ENCODE measurements around the gene TCF3. TPM values are rescaled to one million over a fixed set of nuclear protein-coding genes. Genes with fewer than 3 reads are reported as not detected.

The TCF3 gene
- total and polyA plus RNA-seq, 10 of the 15 experiments (the other 5 are each of a cell fraction or from before 2014, with no cell fraction given), result 6.7 to 282 (median 70.7) TPM

DNA sequence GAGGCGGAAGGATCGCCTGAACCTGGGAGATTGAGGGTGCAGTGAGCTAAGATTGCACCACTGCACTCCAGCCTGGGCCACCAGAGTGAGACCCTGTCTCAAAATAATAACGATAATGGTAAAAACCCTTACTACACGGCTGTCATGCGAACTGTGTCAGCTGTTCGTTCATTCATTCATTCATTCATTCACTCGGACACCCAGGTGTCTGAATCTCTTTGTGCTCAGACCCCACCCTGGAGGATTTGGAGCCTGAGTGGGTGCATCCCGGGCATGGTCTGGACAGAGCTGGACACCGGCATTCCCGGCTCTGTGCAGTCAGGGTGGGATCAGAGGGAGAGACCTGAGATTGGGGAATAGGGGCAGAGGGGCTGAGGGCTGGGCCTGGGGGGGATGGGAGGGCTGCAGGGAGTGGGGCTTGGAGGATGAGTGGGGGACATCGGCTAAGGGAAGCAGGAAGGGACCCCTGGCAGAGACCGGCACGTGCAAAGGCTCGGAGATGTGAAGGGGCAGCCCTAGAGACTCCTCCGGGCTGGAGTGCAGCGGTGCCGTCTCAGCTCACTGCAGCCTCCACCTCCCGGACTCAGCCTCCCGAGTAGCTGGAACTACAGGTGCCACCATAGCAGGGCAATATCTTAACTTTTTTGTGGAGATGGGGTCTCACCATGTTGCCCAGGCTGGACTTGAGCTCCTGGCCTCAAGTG, 31.6 kb upstream of the TCF3 start (continued):
- TF ChIP-seq EGR1 (IDR thresholded peaks at IDR 0.05; ENCODE audit: borderline replicate concordance in 1 of 2, low read depth in 2 of 2, low read length in 2 of 2) (no peak), POU2F2 (IDR thresholded peaks at IDR 0.05; ENCODE audit: borderline replicate concordance, low read depth, low read length) (no peak)

DNA sequence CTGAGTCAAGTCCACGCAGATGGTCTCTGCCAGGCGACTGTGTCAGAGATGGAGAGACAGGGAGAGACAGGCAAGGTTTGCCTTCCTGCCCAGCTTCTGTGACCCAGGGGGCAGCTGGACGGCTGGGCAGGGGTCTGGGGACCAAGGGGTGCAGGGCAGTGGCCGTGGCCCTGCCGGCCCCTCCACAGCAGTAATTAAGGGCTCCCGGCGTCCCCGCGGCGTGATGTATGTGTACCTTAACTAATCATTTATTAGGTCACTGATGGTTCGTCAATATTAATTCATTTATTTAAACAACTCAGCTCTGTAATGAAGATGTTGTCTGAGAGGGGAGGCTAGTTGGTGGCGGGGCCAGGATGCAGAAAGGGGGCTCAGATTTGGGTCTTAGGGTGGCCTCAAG, 28.6 kb upstream of the TCF3 start:
- CTCF ChIA-PET, result interaction anchor here (1.1 to 1.6 kb wide), 2 partner anchors 93 to 135 kb away, joined by 3 to 4 read pairs; no protein-coding TSS in a partner anchor
- no peak for ATAC-seq
- no peak for TF ChIP-seq NRF1 (conservative IDR thresholded peaks at IDR 0.05; ENCODE audit: low read depth, low read length)
- TF ChIP-seq, protein P1, sequence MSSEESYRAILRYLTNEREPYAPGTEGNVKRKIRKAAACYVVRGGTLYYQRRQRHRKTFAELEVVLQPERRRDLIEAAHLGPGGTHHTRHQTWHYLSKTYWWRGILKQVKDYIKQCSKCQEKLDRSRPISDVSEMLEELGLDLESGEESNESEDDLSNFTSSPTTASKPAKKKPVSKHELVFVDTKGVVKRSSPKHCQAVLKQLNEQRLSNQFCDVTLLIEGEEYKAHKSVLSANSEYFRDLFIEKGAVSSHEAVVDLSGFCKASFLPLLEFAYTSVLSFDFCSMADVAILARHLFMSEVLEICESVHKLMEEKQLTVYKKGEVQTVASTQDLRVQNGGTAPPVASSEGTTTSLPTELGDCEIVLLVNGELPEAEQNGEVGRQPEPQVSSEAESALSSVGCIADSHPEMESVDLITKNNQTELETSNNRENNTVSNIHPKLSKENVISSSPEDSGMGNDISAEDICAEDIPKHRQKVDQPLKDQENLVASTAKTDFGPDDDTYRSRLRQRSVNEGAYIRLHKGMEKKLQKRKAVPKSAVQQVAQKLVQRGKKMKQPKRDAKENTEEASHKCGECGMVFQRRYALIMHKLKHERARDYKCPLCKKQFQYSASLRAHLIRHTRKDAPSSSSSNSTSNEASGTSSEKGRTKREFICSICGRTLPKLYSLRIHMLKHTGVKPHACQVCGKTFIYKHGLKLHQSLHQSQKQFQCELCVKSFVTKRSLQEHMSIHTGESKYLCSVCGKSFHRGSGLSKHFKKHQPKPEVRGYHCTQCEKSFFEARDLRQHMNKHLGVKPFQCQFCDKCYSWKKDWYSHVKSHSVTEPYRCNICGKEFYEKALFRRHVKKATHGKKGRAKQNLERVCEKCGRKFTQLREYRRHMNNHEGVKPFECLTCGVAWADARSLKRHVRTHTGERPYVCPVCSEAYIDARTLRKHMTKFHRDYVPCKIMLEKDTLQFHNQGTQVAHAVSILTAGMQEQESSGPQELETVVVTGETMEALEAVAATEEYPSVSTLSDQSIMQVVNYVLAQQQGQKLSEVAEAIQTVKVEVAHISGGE (CRISPR knock-in tag; IDR thresholded peaks at IDR 0.05), result no peak
- no peak for TF ChIP-seq EGR1 (IDR thresholded peaks at IDR 0.05; ENCODE audit: borderline replicate concordance in 1 of 2, low read depth in 2 of 2, low read length in 2 of 2)
- TF ChIP-seq, protein P2, sequence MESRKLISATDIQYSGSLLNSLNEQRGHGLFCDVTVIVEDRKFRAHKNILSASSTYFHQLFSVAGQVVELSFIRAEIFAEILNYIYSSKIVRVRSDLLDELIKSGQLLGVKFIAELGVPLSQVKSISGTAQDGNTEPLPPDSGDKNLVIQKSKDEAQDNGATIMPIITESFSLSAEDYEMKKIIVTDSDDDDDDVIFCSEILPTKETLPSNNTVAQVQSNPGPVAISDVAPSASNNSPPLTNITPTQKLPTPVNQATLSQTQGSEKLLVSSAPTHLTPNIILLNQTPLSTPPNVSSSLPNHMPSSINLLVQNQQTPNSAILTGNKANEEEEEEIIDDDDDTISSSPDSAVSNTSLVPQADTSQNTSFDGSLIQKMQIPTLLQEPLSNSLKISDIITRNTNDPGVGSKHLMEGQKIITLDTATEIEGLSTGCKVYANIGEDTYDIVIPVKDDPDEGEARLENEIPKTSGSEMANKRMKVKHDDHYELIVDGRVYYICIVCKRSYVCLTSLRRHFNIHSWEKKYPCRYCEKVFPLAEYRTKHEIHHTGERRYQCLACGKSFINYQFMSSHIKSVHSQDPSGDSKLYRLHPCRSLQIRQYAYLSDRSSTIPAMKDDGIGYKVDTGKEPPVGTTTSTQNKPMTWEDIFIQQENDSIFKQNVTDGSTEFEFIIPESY (IDR thresholded peaks at IDR 0.05), result no peak
- TF ChIP-seq ATF7 (IDR thresholded peaks at IDR 0.05; ENCODE audit: low read depth), result no peak
- TF ChIP-seq JUND (IDR thresholded peaks at IDR 0.05; ENCODE audit: low read depth, low read length), result no peak
- TF ChIP-seq SUZ12 (IDR thresholded peaks at IDR 0.05; ENCODE audit: unreplicated experiment), result no peak
- no peak for TF ChIP-seq ZSCAN29 (IDR thresholded peaks at IDR 0.05)
- no peak for TF ChIP-seq STAT1 (conservative IDR thresholded peaks at IDR 0.05)
- TF ChIP-seq BACH1 (IDR thresholded peaks at IDR 0.05; ENCODE audit: borderline replicate concordance), result no peak
- TF ChIP-seq TCF3 (IDR thresholded peaks at IDR 0.05; ENCODE audit: borderline replicate concordance, insufficient read depth, low read depth, low read length), result no peak
- TF ChIP-seq, protein P3, sequence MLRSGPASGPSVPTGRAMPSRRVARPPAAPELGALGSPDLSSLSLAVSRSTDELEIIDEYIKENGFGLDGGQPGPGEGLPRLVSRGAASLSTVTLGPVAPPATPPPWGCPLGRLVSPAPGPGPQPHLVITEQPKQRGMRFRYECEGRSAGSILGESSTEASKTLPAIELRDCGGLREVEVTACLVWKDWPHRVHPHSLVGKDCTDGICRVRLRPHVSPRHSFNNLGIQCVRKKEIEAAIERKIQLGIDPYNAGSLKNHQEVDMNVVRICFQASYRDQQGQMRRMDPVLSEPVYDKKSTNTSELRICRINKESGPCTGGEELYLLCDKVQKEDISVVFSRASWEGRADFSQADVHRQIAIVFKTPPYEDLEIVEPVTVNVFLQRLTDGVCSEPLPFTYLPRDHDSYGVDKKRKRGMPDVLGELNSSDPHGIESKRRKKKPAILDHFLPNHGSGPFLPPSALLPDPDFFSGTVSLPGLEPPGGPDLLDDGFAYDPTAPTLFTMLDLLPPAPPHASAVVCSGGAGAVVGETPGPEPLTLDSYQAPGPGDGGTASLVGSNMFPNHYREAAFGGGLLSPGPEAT (IDR thresholded peaks at IDR 0.05; ENCODE audit: low read depth), result no peak
- no peak for TF ChIP-seq NBN (IDR thresholded peaks at IDR 0.05)
- TF ChIP-seq POU2F2 (IDR thresholded peaks at IDR 0.05; ENCODE audit: borderline replicate concordance, low read depth, low read length), result no peak
- no peak for TF ChIP-seq ZNF274 (IDR thresholded peaks at IDR 0.05; ENCODE audit: insufficient read depth, insufficient read length)
- TF ChIP-seq RELA (IDR thresholded peaks at IDR 0.05; ENCODE audit: borderline replicate concordance, partially characterized antibody), result no peak
- no TSS peak for BruUV-seq (replicated peaks)
- no peak overlapping the region for H3K27ac ChIP-seq (ENCODE audit: control insufficient read depth, insufficient read depth)
- H3K9me3 ChIP-seq (replicated peaks; ENCODE audit: control insufficient read depth, insufficient read depth, low read length), result no peaks in the 10 kb centered on the region
- H3K79me2 ChIP-seq (ENCODE audit: control insufficient read depth, insufficient read depth, low read length), result no peaks in the 10 kb centered on the region
- H3K4me2 ChIP-seq (ENCODE audit: control insufficient read depth, insufficient read depth), result no peak overlapping the region
- DNase-seq (ENCODE audit: low read depth, low spot score), result no peak
- no peak overlapping the region for H2AFZ ChIP-seq (ENCODE audit: control insufficient read depth, low read depth, low read length)
- SMC1A ChIA-PET (ENCODE audit: uncharacterized antibody, unreplicated experiment), result no interaction called here
- intact Hi-C loops (cut with micrococcal nuclease; ENCODE audit: unreplicated experiment) (no loop called here), in situ Hi-C loops (cut with MboI) (no loop called here)
- WGBS (ENCODE audit: insufficient coverage, insufficient replicate concordance, low lambda C conversion rate, missing lambda C conversion rate), result 46% methylated on average over 12 of the region's 12 CpGs
- RAD21 ChIA-PET (ENCODE audit: unreplicated experiment), result no interaction called here
- no peaks in the 10 kb centered on the region for H4K20me1 ChIP-seq (ENCODE audit: control insufficient read depth, insufficient read depth)
- POLR2A ChIA-PET, result no interaction called here
- peaks cover 0 to 2% of the 10 kb centered on the region in 2 experiments; a peak in 3 of 4 replicates for H3K27me3 ChIP-seq (replicated peaks in 1 of 2; ENCODE audit: control insufficient read depth in 2 of 2, insufficient read depth in 2 of 2, low read length in 1 of 2)
- H3K4me3 ChIP-seq, result no peak overlapping the region
- no peak overlapping the region for H3K9ac ChIP-seq (ENCODE audit: control insufficient read depth, insufficient read depth, low read length)
- H3K4me1 ChIP-seq (ENCODE audit: control insufficient read depth, insufficient read depth, low read length), result no peaks in the 10 kb centered on the region
- H3K36me3 ChIP-seq (ENCODE audit: control insufficient read depth in 2 of 2, insufficient read depth in 2 of 2, low read length in 1 of 2), result no peaks in the 10 kb centered on the region
- FAIRE-seq, result no peak

Data from GM12878 (cell line).